Germinal center (tissue), 1 donor: Measurements from ENCODE around the gene KCNQ1.

Source experiments
- DNase-seq: peaks from one replicate; pipeline ENCODE4 v3.0.0; 2012; ENCODE audit warnings: mixed read lengths, low spot score

Gene KCNQ1

DNA sequence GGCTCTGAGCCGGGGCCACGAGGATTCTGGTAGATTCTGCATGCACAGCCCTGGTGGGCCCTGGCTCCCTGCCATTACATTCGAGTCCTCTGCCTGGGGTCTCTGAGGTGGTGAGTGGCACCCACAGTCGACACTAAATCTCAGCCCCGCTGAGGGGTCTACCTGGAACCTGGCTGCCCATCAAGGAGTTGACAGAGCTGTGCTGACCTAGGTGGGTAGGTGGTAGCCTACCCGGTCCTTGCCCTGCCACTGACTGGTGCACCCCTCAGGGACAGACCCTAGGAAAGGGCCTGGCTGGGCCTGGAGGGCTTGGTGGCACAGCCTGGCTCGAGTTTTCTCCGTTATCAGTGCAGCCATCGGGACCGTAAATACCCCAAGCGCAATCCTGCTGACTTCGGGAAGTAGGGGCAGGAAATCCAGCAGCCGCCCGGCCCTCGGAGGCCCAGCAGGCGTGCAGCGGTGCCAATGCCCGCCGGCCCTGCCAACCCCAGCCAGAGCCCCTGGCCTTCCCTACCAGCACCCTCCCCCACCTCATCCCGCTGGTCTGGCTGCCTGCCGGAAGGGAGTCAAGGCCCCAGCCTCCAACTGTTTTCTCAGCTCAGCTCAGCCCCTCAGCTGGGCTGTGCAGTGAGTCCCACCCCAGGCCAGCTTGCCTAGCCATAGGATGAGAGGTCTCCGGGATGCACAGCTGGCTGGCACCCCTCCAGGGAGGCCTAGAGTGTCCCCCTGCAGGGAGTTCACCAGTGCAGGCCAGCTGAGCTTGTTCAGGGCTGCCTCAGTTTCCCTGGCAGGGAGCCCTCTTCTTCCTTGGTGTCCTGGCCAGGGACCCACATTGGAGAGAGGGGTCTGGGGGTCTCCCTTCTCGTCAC is 335.4 kb downstream of the KCNQ1 start:
- DNase-seq = no peak

DNA sequence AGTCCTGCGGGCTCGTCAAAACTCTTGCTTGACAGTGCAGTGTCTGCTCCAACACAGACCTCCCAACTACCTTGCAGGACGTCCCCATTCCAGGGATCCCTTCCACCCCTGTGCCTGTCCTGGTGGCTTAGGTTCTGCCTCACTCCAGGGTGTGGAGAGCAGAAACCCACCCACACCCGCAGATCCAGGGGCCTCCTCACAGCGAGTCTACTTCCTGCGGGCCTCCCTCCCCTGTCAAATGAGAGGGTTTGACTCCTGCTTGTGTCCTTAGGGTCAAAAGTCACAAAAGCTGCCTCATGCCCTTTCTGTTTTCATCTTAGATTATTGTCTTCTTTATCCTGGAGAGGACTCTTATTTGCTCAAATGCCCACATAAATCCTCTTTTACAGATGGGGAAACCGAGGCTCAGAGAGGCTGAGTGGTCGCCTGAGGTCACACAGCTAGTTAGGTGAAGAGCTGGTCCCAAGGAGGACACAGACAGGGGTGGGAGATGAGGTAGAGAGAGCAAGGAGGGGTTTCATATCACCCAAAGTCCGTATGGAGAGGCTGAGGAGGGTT is 336.1 kb downstream of the KCNQ1 start:
- no peak for DNase-seq

DNA sequence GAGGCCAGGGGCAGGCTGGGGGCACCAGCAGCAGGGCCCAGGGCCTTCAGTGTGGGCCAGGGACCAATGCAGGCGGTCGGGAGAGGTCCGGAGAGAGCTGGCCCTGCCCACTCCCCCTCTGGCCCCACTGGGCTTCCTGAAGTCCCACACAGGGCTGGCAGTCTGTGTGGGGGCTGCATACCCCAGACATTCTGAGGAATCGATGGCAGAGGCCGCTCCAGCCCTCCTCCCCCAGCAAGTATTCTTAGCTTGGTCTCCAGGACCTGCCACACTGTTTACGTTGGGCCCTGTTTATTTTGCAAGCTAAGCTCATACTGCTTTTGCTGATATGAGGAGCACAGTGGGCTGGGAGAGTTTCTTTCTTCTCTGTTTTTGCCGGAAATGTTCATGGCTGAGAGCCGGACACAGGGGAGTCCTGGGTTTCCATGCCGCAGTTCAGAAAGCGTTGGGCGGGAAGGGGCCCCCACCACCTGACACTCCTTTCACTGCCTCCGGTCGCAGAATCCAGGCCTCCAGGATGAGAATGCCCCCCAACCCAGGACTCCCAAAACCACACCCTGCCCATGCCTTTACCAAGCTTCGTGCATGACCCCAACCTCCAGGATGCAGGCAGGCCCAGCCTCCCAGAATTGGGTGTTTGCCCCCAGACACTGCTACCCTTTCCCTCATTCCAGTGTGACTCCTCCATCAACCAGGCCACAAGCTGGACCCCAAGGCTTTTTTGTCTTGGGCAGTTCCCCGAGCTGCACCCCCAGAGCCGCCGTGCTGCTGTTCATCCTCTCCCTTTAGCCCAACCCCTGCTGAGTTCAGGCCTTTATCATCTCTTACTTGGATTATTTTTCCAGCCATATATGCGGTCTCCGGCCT is 336.8 kb downstream of the KCNQ1 start:
- no peak for DNase-seq

DNA sequence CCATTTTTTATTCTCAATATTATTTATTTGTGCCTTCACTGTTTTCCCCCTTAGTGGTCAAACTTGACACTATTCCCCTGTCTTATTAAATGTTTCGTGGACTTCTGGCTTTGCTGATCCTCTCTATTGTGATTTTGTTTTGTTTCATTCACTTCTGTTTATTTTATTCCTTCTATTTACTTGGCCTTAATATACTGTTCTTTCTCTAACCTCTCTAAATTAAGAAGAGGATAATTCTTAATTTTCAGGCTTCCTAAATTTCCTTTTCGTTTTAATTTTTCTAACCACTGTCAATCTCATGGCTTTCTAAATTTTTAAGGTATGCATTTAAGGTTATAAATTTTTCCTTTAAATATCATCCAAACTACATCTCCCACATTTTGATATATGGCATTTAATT is 338.0 kb downstream of the KCNQ1 start:
- DNase-seq = no peak

DNA sequence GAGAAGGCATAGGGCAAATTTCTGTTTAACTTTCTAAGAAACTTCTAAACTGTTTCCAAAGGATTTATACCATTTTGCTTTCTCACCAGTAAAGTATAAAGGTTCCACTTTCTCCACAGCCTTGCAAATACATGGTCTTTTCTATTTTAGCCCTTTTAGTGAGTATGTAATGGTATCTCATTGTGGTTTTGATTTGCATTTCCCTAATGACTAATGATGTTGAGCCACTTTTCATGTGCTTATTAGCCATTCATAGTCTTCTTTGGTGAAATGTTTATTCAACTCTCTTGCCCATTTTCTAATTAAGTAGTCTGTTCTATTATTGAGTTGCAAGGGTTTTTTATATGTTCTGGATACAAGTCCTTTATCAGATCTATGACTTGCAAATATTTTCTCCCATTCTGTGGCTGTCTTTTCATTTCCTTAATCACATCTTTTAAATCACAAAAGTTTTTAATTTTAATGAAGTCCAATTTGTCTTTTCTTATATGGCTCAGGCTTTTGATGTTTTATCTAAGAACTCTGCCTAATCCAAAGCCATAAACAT is 338.8 kb downstream of the KCNQ1 start:
- no peak for DNase-seq

DNA sequence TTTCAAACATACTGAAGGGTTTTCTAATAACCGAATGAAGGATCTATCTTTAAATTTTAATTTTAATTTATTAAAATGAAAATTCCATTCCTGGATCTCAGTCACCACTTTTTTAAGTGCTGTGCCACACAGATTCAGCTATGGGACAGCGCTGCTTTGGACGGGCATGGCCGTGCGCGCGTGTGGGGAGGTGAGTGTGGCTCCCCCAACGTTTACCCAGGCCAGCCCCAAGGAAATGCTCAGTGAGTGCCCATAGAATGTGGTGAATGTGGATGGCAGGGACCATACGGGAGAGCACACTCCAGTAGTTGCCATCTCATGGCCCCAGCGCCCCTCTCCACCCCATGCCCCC is 343.0 kb downstream of the KCNQ1 start:
- no peak for DNase-seq

DNA sequence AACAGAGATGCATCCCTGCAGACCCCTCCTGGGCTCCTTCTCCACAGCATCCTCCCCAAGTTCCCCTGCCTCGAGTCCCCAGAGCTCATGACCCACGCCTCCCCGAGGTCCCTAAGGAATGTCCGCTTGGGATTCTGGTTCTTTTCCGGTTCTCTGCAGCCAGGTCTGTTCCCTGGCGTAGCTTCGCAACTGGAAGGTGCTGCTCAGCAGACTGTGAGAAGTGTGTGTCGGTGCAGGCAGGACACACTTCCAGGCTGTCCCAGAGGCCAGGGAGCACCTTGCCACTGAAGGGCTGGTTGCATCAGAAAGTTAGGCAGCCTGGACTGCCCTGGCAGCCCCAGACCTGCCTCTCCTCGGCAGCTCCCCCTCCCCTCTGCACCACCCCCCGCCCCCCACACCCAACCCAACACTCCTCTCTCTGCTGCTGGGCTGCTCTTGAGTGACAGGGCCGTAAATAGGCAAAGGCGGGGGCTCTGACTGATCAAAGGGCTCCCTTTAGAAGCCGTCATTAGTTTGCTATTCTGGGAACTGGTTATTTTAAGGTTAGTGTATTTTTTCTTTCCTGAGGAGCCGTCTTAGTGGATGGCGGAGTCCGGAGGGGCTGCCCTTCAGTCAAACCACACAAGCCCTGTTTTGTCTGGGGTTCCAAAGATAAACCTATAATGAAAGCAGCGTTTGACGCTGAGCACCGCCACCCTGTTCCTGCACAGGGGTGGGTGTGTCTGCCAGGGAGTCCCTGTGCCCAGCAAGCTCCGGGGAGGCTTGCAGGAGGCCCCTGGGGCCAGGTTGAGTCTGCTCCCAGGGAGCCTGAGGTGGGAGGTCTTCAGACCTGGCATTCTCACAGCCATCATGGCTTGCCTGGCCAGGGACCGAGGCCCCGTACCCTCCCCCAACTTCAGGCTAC is 343.6 kb downstream of the KCNQ1 start:
- DNase-seq = no peak

DNA sequence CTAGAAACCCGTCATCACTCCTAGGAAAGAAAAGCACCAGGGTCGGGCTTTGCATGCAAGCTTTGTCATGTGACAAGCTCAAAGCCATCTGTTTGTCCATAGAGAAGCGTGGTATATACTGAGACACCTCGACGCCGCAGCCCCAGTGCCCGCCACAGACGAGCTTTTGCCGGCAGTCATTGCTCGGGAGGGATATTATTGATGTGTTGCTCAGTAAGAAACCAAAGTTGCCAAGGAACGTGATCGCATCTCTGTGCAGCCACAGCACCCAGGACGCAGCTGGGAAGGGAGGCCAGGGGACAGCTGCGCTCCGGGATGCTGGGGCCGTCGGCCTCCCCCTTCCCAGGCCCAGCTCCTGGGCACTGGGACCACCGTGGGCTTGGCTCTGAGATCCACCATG is 344.5 kb downstream of the KCNQ1 start:
- DNase-seq = no peak

DNA sequence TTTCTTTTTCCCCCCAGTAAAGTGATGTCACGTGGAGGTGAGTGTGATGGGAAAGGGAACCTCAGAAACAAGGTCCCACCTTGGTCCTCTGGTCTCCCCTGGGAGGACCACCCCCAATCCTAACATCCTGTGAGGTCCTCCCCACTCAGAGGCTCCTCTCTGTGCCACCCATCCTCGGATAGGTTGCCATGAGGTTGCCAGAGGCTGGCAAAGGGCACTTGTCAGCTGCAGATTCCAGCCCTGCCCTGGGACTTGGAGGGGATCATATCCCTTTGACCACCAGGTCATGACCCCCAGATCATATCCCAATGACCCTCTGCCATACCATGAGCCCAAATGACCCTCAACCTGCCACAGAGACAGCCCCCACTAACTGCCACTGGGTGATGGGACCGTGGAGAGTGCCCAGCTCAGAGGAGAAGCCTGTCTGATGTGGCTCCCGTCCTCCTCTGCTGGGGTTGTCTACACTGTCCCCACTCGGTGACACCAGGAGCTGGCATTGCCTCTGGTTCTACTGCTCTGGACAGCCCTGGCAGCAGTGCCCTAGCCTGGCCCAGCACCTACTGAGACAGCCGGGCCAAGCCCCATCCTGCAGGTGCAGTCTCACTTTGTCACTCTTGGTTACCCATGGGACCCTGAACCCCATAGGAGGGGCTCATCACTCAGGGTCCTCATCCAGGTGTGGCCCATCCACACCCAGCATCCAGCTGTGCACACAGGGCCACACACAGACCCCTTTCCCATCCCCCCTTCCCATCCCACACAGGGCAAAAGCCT is 345.2 kb downstream of the KCNQ1 start:
- no peak for DNase-seq

DNA sequence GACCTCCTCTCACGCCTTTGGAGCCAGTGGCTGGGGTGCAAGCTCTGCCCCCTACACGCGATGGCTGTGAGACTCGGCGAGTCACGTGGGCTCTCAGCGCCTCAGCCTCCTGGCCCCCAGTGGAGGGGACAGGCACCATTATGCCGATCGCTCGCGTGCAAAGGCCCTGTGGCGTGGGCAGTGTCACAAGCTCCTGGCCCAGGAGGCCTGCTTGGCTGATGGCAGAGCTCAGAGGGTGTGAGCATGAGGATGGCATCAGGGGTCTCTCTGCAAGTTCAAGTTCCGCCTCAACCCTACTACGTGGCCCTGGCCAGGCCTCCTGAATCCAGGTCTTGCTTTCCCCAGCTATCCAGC is 345.7 kb downstream of the KCNQ1 start:
- DNase-seq = no peak

DNA sequence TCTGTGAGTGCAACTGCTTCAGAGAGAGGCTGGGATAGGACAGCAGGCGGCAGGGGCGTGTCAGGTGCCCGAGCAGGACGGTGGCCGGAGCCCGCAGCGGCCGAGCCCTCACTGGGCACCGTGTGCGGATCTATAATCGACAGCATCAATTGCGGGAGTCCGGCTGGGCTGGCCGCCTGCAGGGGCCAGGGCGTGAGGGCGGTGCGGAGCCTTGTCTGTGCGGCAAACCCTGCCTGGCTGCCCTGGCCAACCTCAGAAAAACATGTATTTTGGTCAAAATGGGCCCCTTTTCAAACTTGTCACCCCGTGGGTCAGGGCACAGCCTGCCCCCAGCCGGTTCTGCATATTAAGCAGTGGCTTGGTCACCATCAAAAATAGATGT is 346.3 kb downstream of the KCNQ1 start:
- DNase-seq = no peak

DNA sequence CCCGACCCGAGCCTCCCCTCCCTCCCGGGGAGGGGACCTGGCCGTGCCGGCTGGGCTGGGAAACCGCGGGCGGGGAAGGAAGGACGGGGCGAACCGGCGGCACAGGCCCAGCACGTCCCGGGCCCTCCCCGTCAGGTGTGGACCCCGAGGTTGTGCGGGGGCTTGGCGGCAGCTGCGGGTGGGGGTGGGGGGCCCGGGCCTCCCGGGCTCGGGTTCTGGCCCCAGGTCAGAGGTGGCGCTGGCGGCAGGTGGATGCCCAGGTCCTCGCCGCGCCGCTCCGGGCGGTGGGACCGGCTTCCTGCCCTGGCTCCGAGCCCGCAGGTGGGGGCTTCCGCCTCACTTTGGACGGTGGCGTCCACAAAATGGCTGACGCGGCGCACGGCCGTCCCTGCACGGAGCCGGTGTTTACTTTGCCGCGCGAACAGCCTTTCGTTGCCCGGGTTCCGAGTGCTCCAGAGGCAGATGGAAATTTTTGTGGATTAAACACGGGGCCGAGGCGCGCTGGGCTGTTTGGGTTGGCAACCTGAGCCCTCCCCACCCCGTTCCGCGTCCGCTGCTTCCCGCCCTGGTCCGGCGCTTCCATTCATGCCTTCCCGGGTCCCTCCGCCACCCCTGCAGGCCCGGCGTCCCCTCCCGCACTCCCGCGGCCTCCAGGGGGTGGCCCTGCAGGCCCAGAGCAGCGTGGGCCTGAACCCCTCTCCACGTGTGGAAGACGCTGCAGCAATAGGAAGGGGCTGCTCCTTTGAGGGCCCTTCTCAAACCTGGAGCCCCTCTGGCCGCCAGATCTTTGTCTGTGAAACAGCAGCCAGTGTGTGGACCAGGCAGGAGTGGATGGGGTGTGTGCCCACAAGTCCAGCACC is 346.9 kb downstream of the KCNQ1 start:
- no peak for DNase-seq

DNA sequence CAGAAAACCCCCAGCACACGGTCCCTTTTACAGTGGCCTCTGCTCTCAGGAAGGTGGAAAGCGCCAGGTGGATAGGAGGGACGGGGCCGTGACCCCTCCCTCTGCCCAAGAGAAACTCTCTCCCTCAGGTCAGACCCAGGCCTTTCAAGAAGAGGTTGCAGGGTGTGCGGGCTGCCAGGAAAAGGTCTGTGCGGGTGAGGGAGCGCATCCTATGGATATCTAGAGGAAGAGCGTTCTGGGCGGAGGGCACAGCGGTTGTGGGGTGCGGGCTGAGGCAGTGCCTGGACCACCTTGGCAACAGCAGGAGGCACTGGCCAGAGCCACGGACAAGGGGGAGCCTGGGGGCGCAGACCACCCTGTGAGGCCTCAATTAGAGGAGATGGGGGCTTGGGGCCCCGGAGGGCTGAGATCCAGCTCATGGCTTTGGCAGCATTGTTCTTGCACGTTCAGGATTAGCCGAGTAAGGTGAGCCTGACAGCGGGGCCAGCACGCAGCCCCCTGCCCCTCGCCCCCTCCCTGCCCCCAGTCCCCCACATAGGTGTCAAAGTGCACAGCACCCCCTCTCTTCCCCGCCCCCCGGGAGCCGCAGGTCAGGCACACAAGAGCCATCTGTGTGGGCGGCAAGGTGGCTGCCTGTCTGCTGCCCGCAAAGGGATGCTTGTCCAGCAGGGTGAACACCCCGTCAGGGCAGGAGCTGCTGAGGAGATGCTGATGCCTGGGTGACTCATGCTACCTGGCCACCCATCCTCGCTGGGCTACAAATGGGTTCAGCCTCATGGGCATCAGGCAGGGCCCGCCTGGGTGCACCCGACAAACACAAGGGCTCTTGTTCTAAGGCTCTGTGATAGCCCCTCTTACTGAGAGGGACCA is 347.8 kb downstream of the KCNQ1 start:
- no peak for DNase-seq

DNA sequence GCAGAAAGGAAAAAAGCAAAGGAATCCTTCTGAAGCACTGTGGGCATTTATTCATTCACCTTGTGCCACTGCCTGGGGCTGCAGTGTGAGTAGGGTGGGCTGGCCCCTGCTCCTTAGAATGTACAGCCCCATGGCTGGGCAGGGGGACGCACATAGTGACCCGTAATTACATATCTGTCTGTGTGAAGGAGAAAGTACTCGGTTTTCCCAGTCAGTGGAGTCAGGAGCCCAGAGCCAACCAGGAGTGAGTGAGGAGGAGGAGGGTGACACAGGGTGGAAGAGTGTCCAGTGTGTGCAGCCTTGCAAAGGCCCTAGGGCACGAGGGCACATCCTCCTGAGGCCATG is 348.9 kb downstream of the KCNQ1 start:
- no peak for DNase-seq

DNA sequence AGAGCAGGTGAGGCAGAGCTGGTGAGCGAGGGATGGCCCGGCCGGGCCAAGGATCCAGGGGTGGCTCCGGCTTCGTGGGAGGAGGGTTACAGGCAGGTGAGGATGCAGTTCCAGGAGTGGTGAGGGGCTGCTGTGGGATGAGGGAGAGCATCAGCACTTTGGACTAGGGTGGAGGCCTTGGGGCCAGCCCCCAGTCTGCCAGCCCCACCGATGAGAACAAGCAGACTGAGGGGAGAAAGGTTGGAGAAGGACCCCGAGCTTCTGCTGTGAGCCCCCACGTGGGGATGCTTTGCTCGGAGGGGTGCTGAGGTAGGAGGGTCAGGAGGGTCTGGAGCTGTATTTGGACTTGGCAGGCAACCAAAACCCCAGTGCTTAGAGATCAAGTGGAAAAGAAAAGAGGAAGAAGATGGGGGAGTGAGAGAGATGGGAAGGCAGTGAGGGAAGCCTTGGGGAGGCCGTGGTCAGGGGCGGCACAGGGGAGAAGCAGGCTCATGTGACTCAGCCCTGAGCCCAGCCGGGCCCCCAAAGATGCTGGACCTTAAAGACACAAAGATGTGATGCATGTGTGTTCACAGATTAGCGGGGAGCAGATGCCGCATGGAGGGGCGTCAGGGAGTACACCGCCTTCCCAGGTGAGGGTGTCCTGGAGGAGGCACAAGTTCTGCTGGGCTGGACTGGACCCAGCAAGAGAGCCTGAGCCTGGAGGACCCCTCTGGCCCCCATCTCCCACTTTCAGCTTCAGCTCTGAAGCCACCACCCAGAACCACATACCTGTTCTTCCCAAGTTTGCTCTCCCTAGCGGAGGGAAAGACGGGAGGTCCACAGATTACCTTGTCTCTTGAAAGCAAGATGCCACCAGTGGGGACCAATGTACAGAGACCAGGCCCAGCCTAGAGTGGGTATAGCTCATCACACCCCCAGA is 349.5 kb downstream of the KCNQ1 start:
- DNase-seq = no peak

DNA sequence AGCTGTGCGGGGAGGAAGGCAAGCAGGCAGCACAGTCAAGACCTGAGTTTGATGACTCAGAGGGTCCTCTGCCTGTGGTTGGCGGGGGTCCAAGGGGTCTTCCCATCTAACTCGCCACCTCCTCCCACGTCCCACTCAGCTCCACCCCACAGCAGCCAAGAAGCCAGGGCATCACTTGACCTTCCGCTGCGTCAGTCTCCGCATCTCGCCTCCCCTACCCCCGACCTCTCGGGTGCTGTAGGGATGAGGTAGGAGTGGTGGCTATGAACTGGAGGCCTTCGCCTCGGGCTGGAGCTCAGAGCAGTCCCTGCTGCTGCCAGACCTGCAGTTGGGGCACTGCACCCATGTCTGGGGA is 350.1 kb downstream of the KCNQ1 start:
- DNase-seq = no peak

DNA sequence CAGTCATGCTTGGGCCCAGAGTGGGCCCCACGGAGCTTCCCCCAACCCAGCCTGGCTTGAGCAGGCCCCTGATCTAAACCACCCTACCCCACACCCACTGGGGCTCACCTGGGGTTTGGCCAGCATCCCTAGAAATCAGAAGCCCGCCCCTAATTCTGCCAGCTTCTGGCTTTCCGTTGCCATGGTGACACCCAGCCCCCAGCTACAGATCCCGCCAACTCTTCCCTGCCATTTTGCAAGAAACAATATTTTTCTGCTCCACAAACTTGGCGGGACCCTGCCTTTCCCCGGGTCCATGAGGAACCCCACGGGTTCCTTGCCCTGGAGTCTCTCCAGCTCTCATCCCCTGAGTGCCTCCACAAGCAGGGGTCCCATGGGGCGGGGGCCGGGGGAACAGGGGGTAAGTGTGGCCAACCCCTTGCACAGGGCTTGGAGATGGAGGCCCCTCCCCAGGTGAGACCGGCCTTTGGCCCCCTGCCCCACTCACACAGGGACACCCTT is 350.7 kb downstream of the KCNQ1 start:
- no peak for DNase-seq

DNA sequence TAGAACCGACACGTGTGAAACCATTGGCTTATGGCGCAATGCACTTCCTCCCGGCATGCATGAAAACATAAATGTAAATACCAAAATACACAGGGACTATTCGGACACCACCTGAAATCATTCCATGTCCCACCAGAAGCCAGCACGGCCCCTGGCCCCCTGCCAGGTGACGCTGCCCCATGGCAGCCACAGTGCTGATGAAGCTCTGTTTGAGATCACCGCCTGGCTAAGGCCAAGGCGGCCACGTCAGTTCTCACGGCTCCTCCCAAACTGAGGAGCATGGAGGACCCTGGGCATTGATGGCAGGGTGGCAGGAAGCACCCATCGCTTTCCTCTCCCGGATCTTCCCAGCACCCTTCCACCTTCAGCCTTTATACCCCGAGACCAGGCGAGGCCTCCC is 351.3 kb downstream of the KCNQ1 start:
- no peak for DNase-seq
